RPMI7951 (cell line): ENCODE measurements around the gene HOXA1. TPM values are rescaled to one million over a fixed set of nuclear protein-coding genes. Genes with fewer than 3 reads are reported as not detected.
A peak's percentile ranks its signal among the peaks of the same experiment; 100 is the strongest.

Experiments
- DNase-seq: peaks from one replicate; pipeline ENCODE4 v3.0.0-alpha.2; 2012; ENCODE audit warnings: low read depth
- total RNA-seq: library from RNA; depleted of rRNA; stranded (reverse); fragments of >200 nt; shearing (Covaris generic); gene quantifications from 2 replicates; pipeline ENCODE4 v1.2.3, GENCODE V29; 2014; rRNA removed

HOXA1 gene
- total RNA-seq, result 6.2 and 7.3 TPM in 2 replicates

GRCh38 chr7:27095897-27096767, at the start of gene HOXA1:
HOXA1 (minus strand) TSS chr7:27096000; CDS start chr7:27095912, 88 bp downstream.
- DNase-seq, result peak; percentile 97

DNA sequence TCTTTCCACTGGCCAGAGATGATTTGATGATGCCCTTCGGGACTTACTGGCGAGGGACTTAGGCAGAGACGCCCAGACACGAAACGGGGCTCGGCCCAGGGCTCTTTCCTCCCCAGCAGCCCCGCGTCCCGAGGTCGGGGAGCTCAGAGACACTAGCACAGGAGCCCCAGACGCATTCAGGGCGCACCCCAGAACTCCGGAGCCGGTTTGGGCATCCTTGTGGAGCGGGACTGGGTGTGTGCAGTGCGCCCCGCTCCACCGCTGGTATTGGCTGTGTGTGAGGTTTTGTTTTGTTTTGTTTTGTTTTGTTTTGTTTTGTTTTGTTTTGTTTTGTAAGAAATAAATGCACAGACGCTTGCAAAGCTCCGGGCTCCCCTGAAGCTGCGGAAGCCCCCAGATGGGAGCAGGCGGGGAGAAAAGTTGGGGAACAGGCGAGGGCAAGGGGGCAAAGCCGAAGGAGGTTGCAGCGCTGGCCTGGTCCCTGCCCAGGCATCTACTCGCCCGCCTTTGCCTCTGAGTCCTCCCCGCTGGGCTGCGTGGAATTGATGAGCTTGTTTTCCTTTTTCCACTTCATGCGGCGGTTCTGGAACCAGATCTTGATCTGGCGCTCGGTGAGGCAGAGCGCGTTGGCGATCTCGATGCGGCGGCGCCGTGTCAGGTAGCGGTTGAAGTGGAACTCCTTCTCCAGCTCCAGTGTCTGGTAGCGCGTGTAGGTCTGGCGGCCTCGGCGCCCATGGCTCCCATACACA, 49.5 kb upstream of the HOXA1 start:
- no peak for DNase-seq

DNA sequence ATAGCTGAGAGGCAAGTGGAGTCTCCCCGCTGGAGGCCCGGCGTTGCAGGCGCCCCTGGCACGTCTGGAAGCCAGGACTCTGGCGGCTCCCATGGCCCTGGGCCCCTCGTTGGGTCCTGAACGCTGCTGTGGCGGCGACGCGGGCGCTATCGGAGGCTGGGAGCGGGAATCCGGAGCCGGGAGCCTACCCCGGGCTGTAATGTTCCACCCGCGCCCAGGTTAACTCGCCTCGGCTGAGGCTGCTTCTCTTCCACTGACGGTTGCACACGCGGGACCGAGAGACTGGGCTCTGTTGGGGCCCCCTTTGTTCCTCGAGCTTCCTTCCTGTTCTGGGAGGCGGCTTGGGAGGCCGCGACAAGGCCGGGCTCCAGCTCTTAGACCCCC, 49.0 kb upstream of the HOXA1 start:
- no peak for DNase-seq

GRCh38 chr7:27143950-27144780, 48.4 kb upstream of the HOXA1 start:
- DNase-seq, result no peak

DNA sequence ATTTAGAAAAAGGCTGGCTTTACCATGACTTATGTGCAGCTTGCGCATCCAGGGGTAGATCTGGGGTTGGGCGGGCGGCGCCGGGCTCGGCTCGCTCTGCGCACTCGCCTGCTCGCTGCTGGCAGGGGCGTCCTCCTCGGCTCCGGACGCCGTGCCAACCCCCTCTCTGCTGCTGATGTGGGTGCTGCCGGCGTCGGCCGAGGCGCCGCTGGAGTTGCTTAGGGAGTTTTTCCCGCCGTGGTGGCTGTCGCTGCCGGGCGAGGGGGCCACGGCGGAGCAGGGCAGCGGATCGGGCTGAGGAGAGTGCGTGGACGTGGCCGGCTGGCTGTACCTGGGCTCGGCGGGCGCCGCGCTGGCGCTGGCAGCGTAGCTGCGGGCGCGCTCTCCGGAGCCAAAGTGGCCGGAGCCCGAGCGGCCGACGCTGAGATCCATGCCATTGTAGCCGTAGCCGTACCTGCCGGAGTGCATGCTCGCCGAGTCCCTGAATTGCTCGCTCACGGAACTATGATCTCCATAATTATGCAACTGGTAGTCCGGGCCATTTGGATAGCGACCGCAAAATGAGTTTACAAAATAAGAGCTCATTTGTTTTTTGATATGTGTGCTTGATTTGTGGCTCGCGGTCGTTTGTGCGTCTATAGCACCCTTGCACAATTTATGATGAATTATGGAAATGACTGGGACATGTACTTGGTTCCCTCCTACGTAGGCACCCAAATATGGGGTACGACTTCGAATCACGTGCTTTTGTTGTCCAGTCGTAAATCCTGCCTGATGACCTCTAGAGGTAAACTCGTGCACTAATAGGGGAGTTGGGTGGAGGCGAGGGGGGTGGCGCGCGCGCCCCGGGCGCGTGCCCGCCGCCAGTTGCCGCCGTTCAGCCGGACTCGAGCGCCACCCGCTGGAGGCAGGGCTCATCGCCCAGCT, 47.5 kb upstream of the HOXA1 start, which contains the start of gene HOXA5:
TSS of gene HOXA5 (minus strand) at position 659 of the 927 bp plus-strand sequence. CDS start at position 585, 74 bp downstream.
- DNase-seq, result peak; percentile 92

DNA sequence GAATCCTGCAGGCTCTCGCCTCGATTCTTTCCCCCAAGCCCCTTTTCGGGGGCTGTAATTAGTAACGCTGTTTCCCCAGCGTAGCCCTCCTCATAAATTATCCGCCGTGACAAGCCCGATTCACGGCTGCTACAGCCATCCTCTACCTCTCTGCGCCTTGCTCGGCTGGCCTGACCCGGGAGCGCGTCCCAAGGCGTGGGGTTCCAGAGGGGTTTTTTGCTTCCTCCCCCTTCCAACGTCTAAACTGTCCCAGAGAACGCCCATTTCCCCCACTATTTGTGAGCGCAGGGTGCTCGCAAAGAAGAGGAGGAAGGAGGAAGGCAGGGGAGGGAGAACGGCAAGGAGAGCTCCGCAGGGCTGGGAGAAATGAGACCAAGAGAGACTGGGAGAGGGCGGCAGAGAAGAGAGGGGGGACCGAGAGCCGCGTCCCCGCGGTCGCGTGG, 46.8 kb upstream of the HOXA1 start:
- DNase-seq, result no peak

DNA sequence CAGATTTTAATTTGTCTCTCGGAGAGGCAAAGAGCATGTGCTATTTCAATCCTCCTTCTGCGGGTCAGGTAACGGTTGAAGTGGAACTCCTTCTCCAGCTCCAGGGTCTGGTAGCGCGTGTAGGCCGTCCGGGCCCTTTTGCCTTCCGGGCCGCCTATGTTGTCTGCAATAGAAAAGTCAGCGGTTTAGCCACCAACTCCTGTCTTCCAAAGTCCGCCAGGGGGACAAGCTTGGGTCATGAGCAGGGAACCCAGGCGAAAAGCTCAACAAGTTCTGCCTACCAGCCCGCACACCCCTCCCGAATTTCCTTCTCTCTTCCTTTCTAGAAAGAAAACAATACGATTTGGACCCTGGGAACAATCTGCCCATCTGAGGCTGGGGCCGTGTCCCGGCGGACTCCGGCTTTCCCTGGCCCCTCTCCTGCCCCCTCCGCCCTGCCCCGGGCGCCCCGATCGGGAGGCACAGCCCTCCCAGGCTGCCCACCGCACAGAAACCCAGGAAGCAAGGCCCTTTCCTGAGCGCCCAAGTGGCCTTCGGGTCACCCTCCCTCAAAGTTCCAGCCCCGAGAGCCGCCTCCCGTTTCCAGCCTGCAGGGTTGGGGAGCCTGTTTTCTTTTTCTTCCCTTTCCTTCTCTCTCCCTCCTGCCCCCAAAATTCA, 46.3 kb upstream of the HOXA1 start:
- no peak for DNase-seq

- DNase-seq, result no peak
Observed at GRCh38 chr7:27141137-27141922, 45.5 kb upstream of the HOXA1 start.

- DNase-seq, result no peak
Observed at GRCh38 chr7:27140126-27140857, 44.5 kb upstream of the HOXA1 start.

- peak; percentile 66 for DNase-seq
Observed at GRCh38 chr7:27139334-27140125, 43.7 kb upstream of the HOXA1 start.

DNA sequence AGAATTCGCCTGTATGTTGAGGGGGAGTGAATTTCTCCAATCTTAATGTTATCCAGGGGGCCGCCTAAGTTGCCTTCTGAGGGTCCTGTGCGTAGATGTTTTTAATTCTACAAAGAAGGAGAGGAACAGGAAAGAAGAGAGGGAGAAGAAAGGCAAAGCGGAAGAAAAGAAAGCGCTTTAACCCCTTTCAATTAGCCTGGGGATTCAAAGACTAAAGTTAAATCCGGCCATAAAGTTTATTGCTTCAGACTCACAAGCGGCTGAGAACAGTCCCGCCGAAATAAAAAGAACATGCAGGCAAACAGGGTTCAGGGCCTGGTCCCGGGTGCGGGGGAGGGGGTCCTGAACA, 43.2 kb upstream of the HOXA1 start:
- DNase-seq, result no peak

- no peak for DNase-seq
Observed at GRCh38 chr7:27138472-27138871, 42.7 kb upstream of the HOXA1 start.

GRCh38 chr7:27137640-27138315, 42.0 kb upstream of the HOXA1 start:
- no peak for DNase-seq

DNA sequence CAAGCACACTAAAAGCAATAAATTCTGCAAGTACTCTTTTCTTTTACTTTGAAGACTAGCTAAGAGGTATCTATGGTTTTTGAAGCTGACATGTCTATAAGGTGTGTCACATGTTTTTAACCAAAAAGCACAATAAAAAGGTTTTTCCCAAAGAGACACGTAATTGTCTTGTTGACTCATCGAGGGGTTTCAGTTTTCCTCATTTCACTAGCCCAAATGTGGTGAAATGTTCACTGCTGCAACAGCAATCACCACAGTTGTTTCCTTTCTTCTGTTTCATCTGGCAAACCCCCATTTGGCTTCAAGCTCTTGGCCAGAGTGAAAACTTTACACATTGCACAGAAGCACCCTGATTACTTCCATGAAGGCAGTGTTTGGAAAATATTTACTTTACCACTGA, 38.6 kb upstream of the HOXA1 start:
- peak; percentile 98 for DNase-seq

- no peak for DNase-seq
Observed at GRCh38 chr7:27133409-27134231, 37.8 kb upstream of the HOXA1 start.

DNA sequence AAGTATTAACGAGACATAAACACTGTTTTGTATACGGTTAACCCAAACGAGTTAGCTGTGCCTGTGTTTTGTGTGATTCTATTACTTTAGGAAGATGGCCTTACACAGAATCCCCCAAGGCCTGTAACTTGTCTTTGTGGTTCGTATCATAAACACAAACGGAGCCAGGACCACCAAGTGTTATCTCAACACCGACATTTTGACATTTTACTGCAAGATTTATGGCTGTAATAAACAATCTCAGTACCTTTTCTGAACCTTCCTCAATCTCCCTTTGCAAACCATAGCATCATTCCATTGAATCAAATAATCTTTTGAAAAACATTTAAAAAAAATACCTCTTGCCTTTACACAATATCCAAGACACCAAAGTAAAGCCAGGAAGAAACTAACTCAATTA, 37.2 kb upstream of the HOXA1 start:
- DNase-seq, result no peak
